Endothelial cell of umbilical vein (primary cell): ENCODE data around the gene BTBD10. TPM values are rescaled to one million over a fixed set of nuclear protein-coding genes. Genes with fewer than 3 reads are reported as not detected.

ENCODE experiments used
- BruUV-seq: library from RNA; stranded (reverse); fragments of 400-500 nt; replicated peaks from 2 replicates; lab custom pipeline; 2021; lab: Mats Ljungman, UMichigan
- CTCF ChIA-PET: fragments of 300-600, 350-600 bp; sonication (Branson Sonifier 250); formaldehyde crosslinking; loops from one replicate; lab custom pipeline; 2021; ENCODE audit warnings: antibody characterized with exemption, inconsistent platforms; lab: Charles Lee
- POLR2A ChIA-PET: fragments of 300-600, 350-600 bp; sonication (Branson Sonifier 250); formaldehyde crosslinking; loops from one replicate; lab custom pipeline; 2021; ENCODE audit warnings: antibody characterized with exemption, inconsistent platforms; lab: Charles Lee
- DNase-seq: peaks from one replicate; pipeline ENCODE4 v3.0.0-alpha.2; 2011; ENCODE audit warnings: low read depth, low spot score
- FAIRE-seq: peaks from 2 replicates; lab custom pipeline; 2011; peaks lifted over from hg19 to GRCh38; lab: Jason Lieb, UNC
- H2AFZ ChIP-seq: 2 replicates; pipeline ENCODE4 v1.6.0; 2012; ENCODE audit warnings: low read depth, low read length, control low read depth, inconsistent platforms
- H3K27ac ChIP-seq: 2 replicates; pipeline ENCODE4 v1.5.1; 2011; ENCODE audit warnings: low read depth, mild to moderate bottlenecking, control low read depth, low read length, moderate library complexity; ENCODE audit not compliant: insufficient read depth
- H3K27me3 ChIP-seq, 2 experiments: 2 replicates each; pipeline versions ENCODE4 v1.6.0 to v1.6.1; 2011; ENCODE audit warnings: low read length in 2 of 2, mixed read lengths in 1 of 2; ENCODE audit not compliant: control insufficient read depth in 2 of 2, insufficient read depth in 2 of 2
- H3K36me3 ChIP-seq, 2 experiments: 2 replicates in 1 of 2; 3 replicates in 1 of 2; pipeline ENCODE4 v1.5.1; 2011; ENCODE audit warnings: low read length in 2 of 2, mild to moderate bottlenecking in 1 of 2, moderate library complexity in 1 of 2; ENCODE audit not compliant: control insufficient read depth in 2 of 2, insufficient read depth in 2 of 2; ENCODE audit errors: extremely low read depth in 1 of 2
- H3K4me1 ChIP-seq: 3 replicates; pipeline ENCODE4 v1.5.1; 2011; ENCODE audit warnings: mild to moderate bottlenecking, low read length; ENCODE audit not compliant: control insufficient read depth, insufficient read depth; ENCODE audit errors: extremely low read depth
- H3K4me2 ChIP-seq: 2 replicates; pipeline ENCODE4 v1.6.1; 2011; ENCODE audit warnings: low read length, control low read depth, mixed read lengths; ENCODE audit not compliant: insufficient read depth
- H3K4me3 ChIP-seq, 3 experiments: fragments of 200-600 bp in 1 of 3; sonication (generic), shearing (Covaris generic) in 1 of 3; replicated peaks in 1 of 3; 2 replicates each; pipeline ENCODE4 v1.5.1; 2011 to 2016; ENCODE audit warnings: control low read depth in 3 of 3, low read length in 3 of 3, mild to moderate bottlenecking in 2 of 3, inconsistent platforms in 1 of 3, low read depth in 1 of 3, moderate library complexity in 1 of 3; ENCODE audit not compliant: insufficient read depth in 1 of 3
- H3K79me2 ChIP-seq: 2 replicates; pipeline ENCODE4 v1.6.0; 2012; ENCODE audit warnings: low read length, inconsistent platforms; ENCODE audit not compliant: control insufficient read depth, insufficient read depth
- H3K9ac ChIP-seq: replicated peaks from 2 replicates; pipeline ENCODE3; 2011; ENCODE audit warnings: low read length, control low read depth; ENCODE audit not compliant: insufficient read depth; ENCODE audit errors: extremely low read depth
- H3K9me1 ChIP-seq: replicated peaks from 3 replicates; pipeline ENCODE4 v1.6.0; 2011; ENCODE audit warnings: mild to moderate bottlenecking, low read length; ENCODE audit not compliant: control insufficient read depth, insufficient read depth; ENCODE audit errors: extremely low read depth
- H3K9me3 ChIP-seq: replicated peaks from 2 replicates; pipeline ENCODE4 v1.5.1; 2012; ENCODE audit warnings: low read length, inconsistent platforms; ENCODE audit not compliant: control insufficient read depth, insufficient read depth
- H4K20me1 ChIP-seq: replicated peaks from 2 replicates; pipeline ENCODE3; 2011; ENCODE audit warnings: mild to moderate bottlenecking, low read length; ENCODE audit not compliant: control insufficient read depth, insufficient read depth; ENCODE audit errors: extremely low read depth
- CTCF ChIP-seq, 2 donors: IDR thresholded peaks; 1 replicate in 1 of 2; 2 replicates in 1 of 2; pipeline ENCODE4 v1.5.1; 2011; ENCODE audit warnings: low read length in 2 of 2, mild to moderate bottlenecking in 2 of 2, moderate library complexity in 2 of 2, control low read depth in 1 of 2, inconsistent platforms in 1 of 2, low read depth in 1 of 2; ENCODE audit not compliant: insufficient read depth in 1 of 2; ENCODE audit errors: extremely low read depth in 1 of 2
- EZH2 ChIP-seq: IDR thresholded peaks from 2 replicates; pipeline ENCODE4 v1.6.1; 2012; ENCODE audit warnings: borderline replicate concordance, low read depth, mild to moderate bottlenecking, moderate library complexity, low read length, inconsistent platforms; ENCODE audit not compliant: severe bottlenecking
- FOS ChIP-seq: IDR thresholded peaks from 2 replicates; pipeline ENCODE4 v1.6.1; 2011; ENCODE audit warnings: mild to moderate bottlenecking, low read length, moderate library complexity, borderline replicate concordance; ENCODE audit not compliant: insufficient read depth
- GATA2 ChIP-seq: IDR thresholded peaks from 2 replicates; pipeline ENCODE4 v1.7.0; 2011; ENCODE audit warnings: low read depth, mild to moderate bottlenecking, moderate library complexity, mixed read lengths, low read length; ENCODE audit not compliant: insufficient read length, insufficient read depth
- JUN ChIP-seq: IDR thresholded peaks from 2 replicates; pipeline ENCODE4 v1.6.1; 2011; ENCODE audit warnings: borderline replicate concordance, low read depth; ENCODE audit not compliant: insufficient read length, insufficient read depth
- MAX ChIP-seq: IDR thresholded peaks from 2 replicates; pipeline ENCODE4 v1.6.1; 2011; ENCODE audit not compliant: insufficient read depth, insufficient read length
- MYC ChIP-seq: IDR thresholded peaks from one replicate; pipeline ENCODE4 v1.6.1; 2011; ENCODE audit warnings: mild to moderate bottlenecking, low read depth, low read length
- POLR2A ChIP-seq: IDR thresholded peaks from 2 replicates; pipeline ENCODE4 v1.6.1; 2012; ENCODE audit warnings: low read depth, mild to moderate bottlenecking, control low read depth, low read length
- POLR2AphosphoS5 ChIP-seq: IDR thresholded peaks from 2 replicates; pipeline ENCODE4 v1.6.1; 2012; ENCODE audit warnings: low read depth, mild to moderate bottlenecking, control low read depth, low read length, moderate library complexity; ENCODE audit not compliant: insufficient read depth
- dilution Hi-C: fragments of 300-500 bp; cut with MboI; formaldehyde crosslinking; loops from one replicate; pipeline ENCODE4 v1.15.0; 2019; ENCODE audit warnings: low sequenced_read_pairs; ENCODE audit not compliant: extremely low pct_ligation_motif_present
- intact Hi-C: fragments of 100-400 bp; cut with micrococcal nuclease; formaldehyde crosslinking; loops from one replicate; pipeline ENCODE4 v1.10.0; 2022
- polyA plus RNA-seq, 4 experiments: library from polyadenylated mRNA; depleted of rRNA in 3 of 4; stranded (reverse) in 3 of 4; unstranded in 1 of 4; fragments of >200 nt; gene quantifications; 2 replicates each; pipeline versions ENCODE4 v1.2.1 to v1.2.3, GENCODE V29; 2011 to 2012; ENCODE audit warnings: missing spikeins in 1 of 4
- total RNA-seq: library from RNA; stranded (reverse); gene quantifications from 2 replicates; pipeline ENCODE4 v1.2.3, GENCODE V29; 2021

Gene BTBD10
- total and polyA plus RNA-seq, 2 donors (not counting 3 experiments of a cell fraction or from before 2014, with no cell fraction given) = 31.7 to 49.6 TPM

GRCh38 chr11:13347901-13348300, 115.1 kb downstream of the BTBD10 start:
- dilution Hi-C loops (no loop called here), intact Hi-C loops (no loop called here)
- DNase-seq (no peak), FAIRE-seq (no peak)
- H3K9me3 ChIP-seq = no peaks in the 10 kb centered on the region
- no peaks in the 10 kb centered on the region for H3K36me3 ChIP-seq
- no peak overlapping the region for H2AFZ ChIP-seq
- H3K4me2 ChIP-seq = no peak overlapping the region
- no peaks in the 10 kb centered on the region for H3K79me2 ChIP-seq
- no peaks in the 10 kb centered on the region for H4K20me1 ChIP-seq
- H3K4me1 ChIP-seq = peaks cover 4% of the 10 kb centered on the region
- no peaks in the 10 kb centered on the region for H3K27me3 ChIP-seq
- TF ChIP-seq CTCF (IDR thresholded peaks at IDR 0.05; ENCODE audit: extremely low read depth in 1 of 2, insufficient read depth in 1 of 2, low read depth in 1 of 2, low read length in 2 of 2) (no peak), POLR2AphosphoS5 (no peak), FOS (no peak), EZH2 (no peak), MYC (no peak), POLR2A (no peak), JUN (no peak), MAX (no peak), GATA2 (no peak)
- no TSS peak for BruUV-seq
- H3K9ac ChIP-seq = no peak overlapping the region
- ChIA-PET POLR2A (no interaction called here), CTCF (interaction anchor here (6.1 kb wide), 1 partner anchor 137 kb away, joined by 180 read pairs; no protein-coding TSS in a partner anchor)
- H3K4me3 ChIP-seq = no peak overlapping the region
- H3K9me1 ChIP-seq = no peaks in the 10 kb centered on the region
- H3K27ac ChIP-seq = no peak overlapping the region
